Islet of Langerhans (tissue), 1 donor: ENCODE results near the gene DCC.

Experiments
- FAIRE-seq: peaks from one replicate; lab custom pipeline; 2011; peaks lifted over from hg19 to GRCh38; lab: Jason Lieb, UNC

Gene DCC

GRCh38 chr18:52605345-52605744 lies 265.3 kb downstream of the DCC start:
- no peak for FAIRE-seq

GRCh38 chr18:52607985-52608384 lies 268.0 kb downstream of the DCC start:
- no peak for FAIRE-seq

GRCh38 chr18:52610451-52611115 lies 270.6 kb downstream of the DCC start:
- FAIRE-seq: no peak

GRCh38 chr18:52612406-52612805 lies 272.4 kb downstream of the DCC start:
- FAIRE-seq: no peak

GRCh38 chr18:52615321-52615720 lies 275.3 kb downstream of the DCC start:
- FAIRE-seq: no peak

- FAIRE-seq: no peak
These were observed 275.9 kb downstream of the DCC start for GRCh38 chr18:52615943-52616342.

- no peak for FAIRE-seq
These were observed 277.9 kb downstream of the DCC start for GRCh38 chr18:52617931-52618330.

- FAIRE-seq: no peak
These were observed 281.0 kb downstream of the DCC start for GRCh38 chr18:52620926-52621439.

- no peak for FAIRE-seq
These were observed 284.7 kb downstream of the DCC start for GRCh38 chr18:52624702-52625101.

- FAIRE-seq: no peak
These were observed 296.5 kb downstream of the DCC start for GRCh38 chr18:52636536-52636935.

- no peak for FAIRE-seq
These were observed 308.2 kb downstream of the DCC start for GRCh38 chr18:52648201-52648600.

GRCh38 chr18:52652391-52652790 lies 312.4 kb downstream of the DCC start:
- no peak for FAIRE-seq

GRCh38 chr18:52657043-52657805 lies 317.2 kb downstream of the DCC start:
- no peak for FAIRE-seq

GRCh38 chr18:52667463-52668065 lies 327.6 kb downstream of the DCC start:
- FAIRE-seq: no peak

GRCh38 chr18:52670896-52671295 lies 330.9 kb downstream of the DCC start:
- FAIRE-seq: peak; percentile 38

GRCh38 chr18:52678034-52678433 lies 338.0 kb downstream of the DCC start:
- no peak for FAIRE-seq

GRCh38 chr18:52678551-52678950 lies 338.6 kb downstream of the DCC start:
- FAIRE-seq: no peak

- FAIRE-seq: no peak
These were observed 339.4 kb downstream of the DCC start for GRCh38 chr18:52679354-52679753.

GRCh38 chr18:52682260-52682659 lies 342.3 kb downstream of the DCC start:
- no peak for FAIRE-seq

- FAIRE-seq: no peak
These were observed 345.3 kb downstream of the DCC start for GRCh38 chr18:52685316-52685715.

- FAIRE-seq: no peak
These were observed 351.8 kb downstream of the DCC start for GRCh38 chr18:52691841-52692240.

- no peak for FAIRE-seq
These were observed 354.8 kb downstream of the DCC start for GRCh38 chr18:52694804-52695203.

GRCh38 chr18:52700116-52700515 lies 360.1 kb downstream of the DCC start:
- FAIRE-seq: no peak
